Measurements from ENCODE around the gene ING3.

The ING3 gene

GRCh38 chr7:121023194-121023593 is 72.6 kb downstream of the ING3 start:
- in situ Hi-C loops (cut with MboI; ENCODE audit: low sequenced_read_pairs), result no loop called here

GRCh38 chr7:121023683-121024511 is 73.3 kb downstream of the ING3 start:
- in situ Hi-C loops (cut with MboI; ENCODE audit: low sequenced_read_pairs), result no loop called here

- in situ Hi-C loops (cut with MboI; ENCODE audit: low sequenced_read_pairs), result no loop called here
Measured at GRCh38 chr7:121024611-121025010, 74.0 kb downstream of the ING3 start.

GRCh38 chr7:121026159-121026558 is 75.6 kb downstream of the ING3 start:
- in situ Hi-C loops (cut with MboI; ENCODE audit: low sequenced_read_pairs), result no loop called here

- in situ Hi-C loops (cut with MboI; ENCODE audit: low sequenced_read_pairs), result no loop called here
Measured at GRCh38 chr7:121026577-121027111, 76.1 kb downstream of the ING3 start.
